GM23338 (cell line): ENCODE measurements around the gene HIP1.
"Not testable (repeated sequence)": the region's sequence is repeated elsewhere in the genome, so short reads cannot be mapped to it uniquely, and the experiment has no call there.

Experiments used
- NANOG ChIP-seq: IDR thresholded peaks from 2 replicates; pipeline ENCODE4 v1.6.1; 2016; ENCODE audit warnings: antibody characterized with exemption, borderline replicate concordance
- TF ChIP-seq, protein P1 (sequence below): IDR thresholded peaks from one replicate; pipeline ENCODE4 v1.6.1; 2018; ENCODE audit warnings: antibody characterized with exemption; ENCODE audit not compliant: unreplicated experiment

DNA sequence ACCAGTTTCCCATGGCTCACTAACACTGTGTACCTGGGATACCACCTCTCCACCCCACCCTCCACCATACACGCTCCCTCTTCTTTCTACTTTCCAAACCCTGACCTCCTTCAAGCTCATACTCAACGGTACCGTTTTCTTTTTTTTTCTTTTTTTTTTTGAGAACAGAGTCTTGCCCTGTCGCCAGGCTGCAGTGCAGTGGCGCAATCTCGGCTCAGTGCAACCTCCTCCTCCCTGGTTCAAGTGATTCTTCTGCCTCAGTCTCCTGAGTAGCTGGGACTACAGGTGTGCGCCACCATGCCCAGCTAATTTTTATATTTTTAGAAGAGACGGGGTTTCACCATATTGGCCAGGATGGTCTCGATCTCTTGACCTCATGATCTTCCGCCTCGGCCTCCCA lies 129.3 kb downstream of the HIP1 start:
- not testable (repeated sequence) for TF ChIP-seq NANOG
- TF ChIP-seq, protein P1, sequence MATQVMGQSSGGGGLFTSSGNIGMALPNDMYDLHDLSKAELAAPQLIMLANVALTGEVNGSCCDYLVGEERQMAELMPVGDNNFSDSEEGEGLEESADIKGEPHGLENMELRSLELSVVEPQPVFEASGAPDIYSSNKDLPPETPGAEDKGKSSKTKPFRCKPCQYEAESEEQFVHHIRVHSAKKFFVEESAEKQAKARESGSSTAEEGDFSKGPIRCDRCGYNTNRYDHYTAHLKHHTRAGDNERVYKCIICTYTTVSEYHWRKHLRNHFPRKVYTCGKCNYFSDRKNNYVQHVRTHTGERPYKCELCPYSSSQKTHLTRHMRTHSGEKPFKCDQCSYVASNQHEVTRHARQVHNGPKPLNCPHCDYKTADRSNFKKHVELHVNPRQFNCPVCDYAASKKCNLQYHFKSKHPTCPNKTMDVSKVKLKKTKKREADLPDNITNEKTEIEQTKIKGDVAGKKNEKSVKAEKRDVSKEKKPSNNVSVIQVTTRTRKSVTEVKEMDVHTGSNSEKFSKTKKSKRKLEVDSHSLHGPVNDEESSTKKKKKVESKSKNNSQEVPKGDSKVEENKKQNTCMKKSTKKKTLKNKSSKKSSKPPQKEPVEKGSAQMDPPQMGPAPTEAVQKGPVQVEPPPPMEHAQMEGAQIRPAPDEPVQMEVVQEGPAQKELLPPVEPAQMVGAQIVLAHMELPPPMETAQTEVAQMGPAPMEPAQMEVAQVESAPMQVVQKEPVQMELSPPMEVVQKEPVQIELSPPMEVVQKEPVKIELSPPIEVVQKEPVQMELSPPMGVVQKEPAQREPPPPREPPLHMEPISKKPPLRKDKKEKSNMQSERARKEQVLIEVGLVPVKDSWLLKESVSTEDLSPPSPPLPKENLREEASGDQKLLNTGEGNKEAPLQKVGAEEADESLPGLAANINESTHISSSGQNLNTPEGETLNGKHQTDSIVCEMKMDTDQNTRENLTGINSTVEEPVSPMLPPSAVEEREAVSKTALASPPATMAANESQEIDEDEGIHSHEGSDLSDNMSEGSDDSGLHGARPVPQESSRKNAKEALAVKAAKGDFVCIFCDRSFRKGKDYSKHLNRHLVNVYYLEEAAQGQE: not testable (repeated sequence)
